Activated naive CD4-positive, alpha-beta T cell treated with anti-CD3 and anti-CD28 coated beads for 36 hours (primary cell): ENCODE measurements around the gene ADCK1. TPM values are rescaled to one million over a fixed set of nuclear protein-coding genes. Genes with fewer than 3 reads are reported as not detected.
"Not testable (repeated sequence)": the region's sequence is repeated elsewhere in the genome, so short reads cannot be mapped to it uniquely, and the experiment has no call there.

ENCODE experiments used
- CTCF ChIA-PET: fragments of 350-600 bp; sonication (Branson Sonifier 250); formaldehyde crosslinking; loops from one replicate; lab custom pipeline; 2021; ENCODE audit warnings: antibody characterized with exemption; lab: Charles Lee
- DNase-seq: peaks from one replicate; pipeline ENCODE4 v3.0.0-alpha.2; 2020
- H3K27ac Mint-ChIP-seq: one replicate; pipeline ENCODE4 v1.8.0; 2021; ENCODE audit warnings: mild to moderate bottlenecking, mixed read lengths
- H3K27me3 Mint-ChIP-seq: one replicate; pipeline ENCODE4 v1.8.0; 2021; ENCODE audit warnings: low read depth, mixed read lengths
- H3K36me3 Mint-ChIP-seq: one replicate; pipeline ENCODE4 v1.8.0; 2021; ENCODE audit warnings: low read depth, mixed read lengths
- H3K4me1 Mint-ChIP-seq: one replicate; pipeline ENCODE4 v1.8.0; 2021; ENCODE audit warnings: low read depth, mixed read lengths
- H3K4me3 Mint-ChIP-seq: one replicate; pipeline ENCODE4 v1.8.0; 2021; ENCODE audit warnings: mild to moderate bottlenecking, moderate library complexity, mixed read lengths
- H3K9me3 Mint-ChIP-seq: one replicate; pipeline ENCODE4 v1.8.0; 2021; ENCODE audit warnings: mixed read lengths
- intact Hi-C: fragments of 100-400 bp; cut with micrococcal nuclease; formaldehyde crosslinking; loops from one replicate; pipeline ENCODE4 v1.15.1; 2023
- total RNA-seq, 2 experiments: library from RNA; stranded (reverse); gene quantifications; one replicate each; pipeline ENCODE4 v1.2.3, GENCODE V29; 2021

ADCK1 gene
- total RNA-seq, 2 experiments from 2014 or later = 4.2 to 5.1 TPM

GRCh38 chr14:77786148-77786547, 13.8 kb upstream of the ADCK1 start:
- intact Hi-C loops = no loop called here

GRCh38 chr14:77790566-77791224, 9.2 kb upstream of the ADCK1 start:
- CTCF ChIA-PET = interaction anchor here (0.6 to 1.0 kb wide), 2 partner anchors 261 to 637 kb away, joined by 3 read pairs; no protein-coding TSS in a partner anchor
- Mint-ChIP-seq H3K27ac (no peak overlapping the region), H3K27me3 (peaks cover 5% of the 10 kb centered on the region), H3K4me3 (no peak overlapping the region), H3K36me3 (no peaks in the 10 kb centered on the region), H3K4me1 (peaks cover 3% of the 10 kb centered on the region), H3K9me3 (no peaks in the 10 kb centered on the region)
- intact Hi-C loops = no loop called here
- DNase-seq = no peak

More at GRCh38 chr14:77786148-77786547, 13.8 kb upstream of the ADCK1 start:
- Mint-ChIP-seq H3K4me3 (no peak overlapping the region), H3K27ac (no peak overlapping the region), H3K4me1 (no peaks in the 10 kb centered on the region), H3K9me3 (no peaks in the 10 kb centered on the region), H3K36me3 (no peaks in the 10 kb centered on the region), H3K27me3 (peaks cover 5% of the 10 kb centered on the region)
- DNase-seq = no peak
- CTCF ChIA-PET = no interaction called here

GRCh38 chr14:77791225-77791600, 8.7 kb upstream of the ADCK1 start:
- CTCF ChIA-PET = no interaction called here
- Mint-ChIP-seq H3K27me3 (peaks cover 5% of the 10 kb centered on the region), H3K4me3 (no peak overlapping the region), H3K9me3 (no peaks in the 10 kb centered on the region), H3K36me3 (no peaks in the 10 kb centered on the region), H3K4me1 (peaks cover 4% of the 10 kb centered on the region), H3K27ac (no peak overlapping the region)
- intact Hi-C loops = no loop called here
- DNase-seq = no peak

GRCh38 chr14:77793255-77793654, 6.7 kb upstream of the ADCK1 start:
- H3K9me3 Mint-ChIP-seq, H3K27ac Mint-ChIP-seq, intact Hi-C loops, DNase-seq, H3K36me3 Mint-ChIP-seq, H3K27me3 Mint-ChIP-seq, H3K4me3 Mint-ChIP-seq, H3K4me1 Mint-ChIP-seq: not testable (repeated sequence)
- CTCF ChIA-PET = interaction anchor here (0.9 kb wide), 1 partner anchor 31 kb away, joined by 4 read pairs; no protein-coding TSS in a partner anchor

GRCh38 chr14:77794357-77794756, 5.6 kb upstream of the ADCK1 start:
- CTCF ChIA-PET = no interaction called here
- Mint-ChIP-seq H3K36me3 (no peaks in the 10 kb centered on the region), H3K27ac (no peak overlapping the region), H3K4me1 (peaks cover 4% of the 10 kb centered on the region), H3K27me3 (peaks cover 5% of the 10 kb centered on the region), H3K9me3 (no peaks in the 10 kb centered on the region), H3K4me3 (no peak overlapping the region)
- intact Hi-C loops = no loop called here
- DNase-seq = no peak

GRCh38 chr14:77799456-77799855, 453 bp upstream of the ADCK1 start:
- H3K4me3 Mint-ChIP-seq = peak overlapping the region; percentile 86
- H3K36me3 Mint-ChIP-seq = not testable (repeated sequence)

GRCh38 chr14:77800814-77801213, 905 bp downstream of the ADCK1 start:
- CTCF ChIA-PET = interaction anchor here (1.1 to 1.3 kb wide), 2 partner anchors 13 to 94 kb away, joined by 3 to 4 read pairs; no protein-coding TSS in a partner anchor
- Mint-ChIP-seq H3K4me3 (peak overlapping the region; percentile 86), H3K27me3 (no peaks in the 10 kb centered on the region), H3K4me1 (peaks cover 8% of the 10 kb centered on the region), H3K9me3 (no peaks in the 10 kb centered on the region), H3K27ac (no peak overlapping the region), H3K36me3 (no peaks in the 10 kb centered on the region)
- intact Hi-C loops = loop anchor here (1.0 to 2.0 kb wide), 8 partner anchors 40 to 703 kb away; partner anchors contain the start of genes ALKBH1, CIPC, GSTZ1 and SAMD15
- no peak for DNase-seq

More at GRCh38 chr14:77799456-77799855, 453 bp upstream of the ADCK1 start:
- Mint-ChIP-seq H3K4me1 (peaks cover 12% of the 10 kb centered on the region), H3K27ac (peak overlapping the region; percentile 69)
- CTCF ChIA-PET = interaction anchor here (0.6 to 1.3 kb wide), 2 partner anchors 33 to 38 kb away, joined by 3 to 6 read pairs; partner anchors contain the start of gene SNW1
- H3K27me3 Mint-ChIP-seq, intact Hi-C loops, DNase-seq, H3K9me3 Mint-ChIP-seq: not testable (repeated sequence)

- Mint-ChIP-seq H3K36me3 (no peaks in the 10 kb centered on the region), H3K9me3 (no peaks in the 10 kb centered on the region), H3K27ac (no peak overlapping the region), H3K27me3 (no peaks in the 10 kb centered on the region), H3K4me1 (peaks cover 6% of the 10 kb centered on the region), H3K4me3 (no peak overlapping the region)
- intact Hi-C loops = loop anchor here (1.0 kb wide), 2 partner anchors 149 to 503 kb away; no protein-coding TSS in a partner anchor
- CTCF ChIA-PET = interaction anchor here (0.6 kb wide), 1 partner anchor 947 kb away, joined by 3 read pairs; no protein-coding TSS in a partner anchor
- peak; percentile 64 for DNase-seq
These were observed 4.7 kb downstream of the ADCK1 start for GRCh38 chr14:77804592-77804991.

- no peaks in the 10 kb centered on the region for H3K27me3 Mint-ChIP-seq
- H3K9me3 Mint-ChIP-seq = no peaks in the 10 kb centered on the region
- DNase-seq = no peak
- H3K27ac Mint-ChIP-seq = no peak overlapping the region
- intact Hi-C loops = no loop called here
- CTCF ChIA-PET = no interaction called here
- H3K36me3 Mint-ChIP-seq = no peaks in the 10 kb centered on the region
- H3K4me3 Mint-ChIP-seq = no peak overlapping the region
- H3K4me1 Mint-ChIP-seq = no peaks in the 10 kb centered on the region
These were observed 5.8 kb downstream of the ADCK1 start for GRCh38 chr14:77805706-77806105.

- no peaks in the 10 kb centered on the region for H3K36me3 Mint-ChIP-seq
- no peak overlapping the region for H3K27ac Mint-ChIP-seq
- H3K9me3 Mint-ChIP-seq = no peaks in the 10 kb centered on the region
- H3K27me3 Mint-ChIP-seq = no peaks in the 10 kb centered on the region
- no peaks in the 10 kb centered on the region for H3K4me1 Mint-ChIP-seq
- intact Hi-C loops = no loop called here
- no peak overlapping the region for H3K4me3 Mint-ChIP-seq
- CTCF ChIA-PET = no interaction called here
- no peak for DNase-seq
These were observed 8.3 kb downstream of the ADCK1 start for GRCh38 chr14:77808250-77808649.

- no peaks in the 10 kb centered on the region for H3K36me3 Mint-ChIP-seq
- no peak overlapping the region for H3K27ac Mint-ChIP-seq
- intact Hi-C loops = no loop called here
- no peak for DNase-seq
- H3K4me3 Mint-ChIP-seq = no peak overlapping the region
- CTCF ChIA-PET = no interaction called here
- no peaks in the 10 kb centered on the region for H3K9me3 Mint-ChIP-seq
- H3K4me1 Mint-ChIP-seq = no peaks in the 10 kb centered on the region
- H3K27me3 Mint-ChIP-seq = no peaks in the 10 kb centered on the region
These were observed 9.1 kb downstream of the ADCK1 start for GRCh38 chr14:77809011-77809410.

GRCh38 chr14:77812028-77812427, 12.1 kb downstream of the ADCK1 start:
- no peak for DNase-seq
- Mint-ChIP-seq H3K4me3 (no peak overlapping the region), H3K4me1 (no peaks in the 10 kb centered on the region), H3K27me3 (no peaks in the 10 kb centered on the region), H3K27ac (no peak overlapping the region), H3K36me3 (no peaks in the 10 kb centered on the region), H3K9me3 (no peaks in the 10 kb centered on the region)
- CTCF ChIA-PET = no interaction called here
- intact Hi-C loops = no loop called here

- H3K36me3 Mint-ChIP-seq = not testable (repeated sequence)
These were observed 12.8 kb downstream of the ADCK1 start for GRCh38 chr14:77812682-77813081.

More at GRCh38 chr14:77812682-77813081, 12.8 kb downstream of the ADCK1 start:
- H3K4me1 Mint-ChIP-seq, H3K4me3 Mint-ChIP-seq, DNase-seq, H3K9me3 Mint-ChIP-seq, CTCF ChIA-PET, H3K27me3 Mint-ChIP-seq, H3K27ac Mint-ChIP-seq, intact Hi-C loops: not testable (repeated sequence)
